GM21786 (cell line): ENCODE measurements around the gene PPDPF.
A peak's percentile ranks its signal among the peaks of the same experiment; 100 is the strongest.
"Not testable (repeated sequence)": the region's sequence is repeated elsewhere in the genome, so short reads cannot be mapped to it uniquely, and the experiment has no call there.

Experiments used
- ATAC-seq: cut with Tn5 transposase; IDR thresholded peaks from one replicate; pipeline ENCODE4 v1.9.1; 2021; ENCODE audit not compliant: unreplicated experiment

The PPDPF gene

GRCh38 chr20:63561624-63562396, 41.2 kb downstream of the PPDPF start:
- ATAC-seq: no peak

DNA sequence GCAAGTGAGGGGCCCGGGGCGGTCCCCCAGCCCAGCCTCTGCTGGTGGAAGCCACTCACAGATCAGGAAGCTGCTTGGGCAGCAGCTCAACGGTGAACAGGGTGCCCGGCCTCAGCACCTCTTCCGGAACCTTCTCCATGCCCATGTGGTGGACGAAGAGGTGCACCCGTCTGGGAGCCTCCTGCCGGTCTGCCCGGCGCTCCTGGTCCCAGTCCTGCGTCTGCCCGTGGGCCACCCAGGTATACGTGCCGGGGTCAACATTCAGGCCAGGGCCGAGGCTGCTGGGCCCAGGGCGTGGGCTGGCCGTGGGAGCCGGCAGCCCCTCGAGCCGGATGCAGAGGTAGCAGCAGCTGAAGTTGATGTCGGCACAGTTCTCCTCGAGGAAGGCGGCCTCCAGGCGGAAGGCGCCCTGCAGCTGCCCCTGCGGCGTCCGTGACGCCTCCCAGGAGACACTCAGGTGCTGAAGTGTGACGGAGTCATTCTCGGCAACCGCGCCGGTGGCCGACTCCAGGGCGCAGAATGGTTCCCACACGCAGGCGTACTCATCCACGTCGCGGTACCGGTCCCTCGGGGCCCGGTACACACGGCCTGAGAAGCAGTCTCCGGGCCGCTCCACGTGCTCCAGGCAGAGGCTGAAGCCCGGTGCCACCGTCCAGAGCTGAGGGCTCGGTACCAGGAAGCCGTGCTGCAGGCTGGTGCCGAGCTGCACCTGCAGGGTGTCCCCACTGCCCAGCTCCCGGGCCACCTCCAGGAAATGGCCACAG, 42.1 kb downstream of the PPDPF start:
- no peak for ATAC-seq

GRCh38 chr20:63563225-63563935, 42.8 kb downstream of the PPDPF start:
- ATAC-seq: no peak

GRCh38 chr20:63564036-63564810, 43.7 kb downstream of the PPDPF start:
- ATAC-seq: no peak

- ATAC-seq: no peak
These were observed 44.6 kb downstream of the PPDPF start for GRCh38 chr20:63565021-63565698.

GRCh38 chr20:63565699-63566335, 45.3 kb downstream of the PPDPF start:
- no peak for ATAC-seq

GRCh38 chr20:63566395-63567135, 46.0 kb downstream of the PPDPF start:
- ATAC-seq: no peak

- ATAC-seq: no peak
These were observed 46.5 kb downstream of the PPDPF start for GRCh38 chr20:63567136-63567385.

GRCh38 chr20:63567386-63568169, 47.0 kb downstream of the PPDPF start:
- peak; percentile 81 for ATAC-seq

GRCh38 chr20:63568170-63568981, 47.8 kb downstream of the PPDPF start:
- no peak for ATAC-seq

DNA sequence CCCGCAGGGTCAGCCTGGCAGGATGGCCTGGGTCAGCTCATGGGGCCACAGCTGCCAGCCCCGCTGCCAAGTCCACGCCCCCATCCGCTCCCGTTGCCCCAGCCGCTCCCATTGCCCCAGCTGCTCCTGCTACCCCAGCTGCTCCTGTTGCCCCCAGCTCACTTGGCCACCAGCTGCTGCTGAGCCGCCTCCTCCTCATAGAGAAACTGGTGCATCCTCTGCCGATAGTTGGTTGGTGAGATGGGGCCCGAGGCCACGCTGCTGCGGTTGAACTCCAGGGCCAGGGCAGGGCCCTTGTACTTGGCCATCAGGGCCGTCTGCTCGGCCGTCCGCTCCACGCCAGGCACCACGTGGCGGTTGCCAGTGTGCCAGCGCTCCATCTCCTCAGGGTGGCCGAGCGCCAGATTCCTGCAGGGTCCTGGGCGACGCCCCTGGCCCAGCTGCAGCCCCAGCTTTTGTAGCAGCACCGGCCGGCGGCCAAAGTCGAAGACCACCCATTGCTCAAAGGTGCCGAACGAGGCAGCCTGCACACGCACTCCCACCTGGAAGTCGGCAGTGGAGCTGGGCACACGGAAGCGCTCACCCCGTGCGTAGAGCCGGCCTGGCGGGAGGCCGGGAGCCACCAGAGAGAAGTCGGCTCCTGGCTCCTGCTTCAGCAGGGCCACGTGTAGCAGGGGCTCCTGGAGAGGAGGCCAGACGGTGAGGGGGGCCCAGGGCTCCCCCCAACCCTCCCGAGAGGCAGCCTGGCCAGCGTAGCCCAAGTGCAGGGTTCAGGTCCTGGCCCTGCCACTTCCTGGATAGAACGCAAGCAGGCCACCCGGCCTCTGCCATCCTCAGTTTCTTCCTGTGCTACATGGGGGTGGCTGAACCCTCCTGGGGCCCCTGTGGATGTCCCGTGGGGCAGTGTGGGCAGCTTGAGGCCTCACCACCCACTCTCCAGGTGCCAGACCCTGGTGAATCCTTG, 48.7 kb downstream of the PPDPF start:
- ATAC-seq: no peak

- ATAC-seq: no peak
These were observed 49.9 kb downstream of the PPDPF start for GRCh38 chr20:63570281-63571086.

DNA sequence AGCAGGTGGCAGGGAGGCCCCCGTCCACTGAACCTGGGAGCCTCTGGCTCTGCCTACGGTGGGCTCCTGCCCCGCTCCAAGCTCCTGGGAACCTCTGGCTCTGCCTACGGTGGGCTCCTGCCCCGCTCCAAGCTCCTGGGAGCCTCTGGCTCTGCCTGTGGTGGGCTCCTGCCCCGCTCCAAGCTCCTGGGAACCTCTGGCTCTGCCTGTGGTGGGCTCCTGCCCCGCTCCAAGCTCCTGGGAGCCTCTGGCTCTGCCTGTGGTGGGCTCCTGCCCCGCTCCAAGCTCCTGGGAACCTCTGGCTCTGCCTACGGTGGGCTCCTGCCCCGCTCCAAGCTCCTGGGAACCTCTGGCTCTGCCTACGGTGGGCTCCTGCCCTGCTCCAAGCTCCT, 50.5 kb downstream of the PPDPF start:
- not testable (repeated sequence) for ATAC-seq
